Activated T-helper 1 cell treated with anti-CD3 and anti-CD28 coated beads, Interleukin-2, amount 50 U/mL, for 16 hours (primary cell): ENCODE data around the gene IL13RA2.

Experiments
- DNase-seq, 2 donors: peaks; one replicate each; pipeline ENCODE4 v3.0.0-alpha.2; 2020; ENCODE audit warnings: low read depth in 1 of 2, low spot score in 1 of 2

The IL13RA2 gene

GRCh38 chrX:115017455-115017854 is at the start of gene IL13RA2:
Gene IL13RA2, minus strand, starts transcription at chrX:115017616. Its CDS starts 347 bp downstream, at chrX:115017269.
- no peak for DNase-seq

DNA sequence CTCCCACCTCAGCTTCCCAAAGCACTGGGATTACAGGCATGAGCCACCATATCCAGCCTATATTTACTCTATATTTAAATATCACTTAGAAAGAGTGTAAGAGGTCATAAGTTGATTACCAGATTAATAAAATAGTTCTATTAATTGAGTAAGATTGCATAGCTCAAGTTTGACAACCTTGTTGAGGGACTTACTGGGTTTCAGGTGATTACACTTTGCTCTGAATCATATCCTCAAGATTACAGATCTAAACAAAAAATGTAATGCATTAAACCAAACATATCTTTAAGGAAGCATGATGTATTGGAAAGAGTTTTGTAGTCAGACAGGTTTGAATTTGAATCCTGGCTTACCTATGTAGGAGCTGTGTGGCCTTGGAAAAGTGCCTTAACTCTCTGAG is 47.9 kb upstream of the IL13RA2 start:
- DNase-seq = no peak

DNA sequence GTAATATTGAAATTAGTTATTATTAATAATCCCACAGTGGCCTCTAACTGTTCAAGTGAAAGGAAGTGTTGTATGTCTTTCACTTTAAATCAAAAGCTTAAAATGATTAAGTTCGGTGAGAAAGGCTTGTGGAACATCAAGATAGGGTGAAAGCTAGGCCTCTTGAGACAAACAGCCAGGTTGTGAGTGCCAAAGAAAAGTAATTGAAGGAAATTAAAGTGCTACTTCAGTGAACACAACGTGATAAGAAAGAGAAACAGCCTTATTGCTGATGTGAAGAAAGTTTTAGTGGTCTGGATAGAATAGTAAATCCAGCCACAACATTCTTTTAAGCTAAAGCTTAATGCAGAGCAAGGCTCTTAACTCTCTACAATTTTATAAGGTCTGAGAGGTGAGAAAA is 42.6 kb upstream of the IL13RA2 start:
- DNase-seq = no peak

DNA sequence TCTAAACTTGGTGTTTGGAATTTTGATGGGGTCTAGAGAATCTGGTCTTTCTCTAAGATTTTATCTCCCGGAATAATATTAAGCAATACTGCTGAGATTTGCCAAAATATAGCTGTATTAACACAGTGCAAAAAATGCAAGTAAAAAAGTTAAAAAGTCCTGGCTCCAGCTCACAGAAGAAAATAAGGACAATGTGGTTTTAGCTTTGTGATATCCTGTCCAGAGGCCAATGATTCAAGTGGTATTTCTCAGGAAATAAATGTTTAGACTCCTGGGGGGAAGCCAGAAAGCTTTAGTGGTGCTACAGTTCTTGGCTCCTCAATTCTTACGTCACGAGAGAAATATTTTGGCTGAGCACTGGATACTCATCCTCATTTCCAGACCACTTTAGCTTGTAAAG is 40.9 kb upstream of the IL13RA2 start:
- no peak for DNase-seq

DNA sequence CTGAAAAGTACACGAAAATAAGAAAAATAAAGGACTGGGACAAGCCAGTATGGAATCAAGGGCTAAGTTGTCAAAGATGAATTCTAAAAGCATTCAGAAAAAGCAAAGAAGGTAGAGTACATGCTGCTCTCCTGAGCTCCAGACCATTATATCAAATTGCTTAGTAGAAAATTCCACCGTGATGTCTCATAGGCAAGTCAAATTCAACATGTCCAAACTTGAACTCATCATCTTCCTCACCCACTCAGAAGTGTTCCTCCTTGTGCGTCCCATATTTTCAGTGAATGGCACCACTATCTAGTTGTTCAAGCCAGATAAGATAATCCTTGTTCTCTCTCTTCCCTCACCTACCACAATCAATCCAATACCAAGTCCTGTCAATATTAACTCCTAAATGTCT is 37.5 kb upstream of the IL13RA2 start:
- DNase-seq = no peak

- DNase-seq = no peak
These were observed 35.8 kb upstream of the IL13RA2 start for GRCh38 chrX:115053223-115053622.

DNA sequence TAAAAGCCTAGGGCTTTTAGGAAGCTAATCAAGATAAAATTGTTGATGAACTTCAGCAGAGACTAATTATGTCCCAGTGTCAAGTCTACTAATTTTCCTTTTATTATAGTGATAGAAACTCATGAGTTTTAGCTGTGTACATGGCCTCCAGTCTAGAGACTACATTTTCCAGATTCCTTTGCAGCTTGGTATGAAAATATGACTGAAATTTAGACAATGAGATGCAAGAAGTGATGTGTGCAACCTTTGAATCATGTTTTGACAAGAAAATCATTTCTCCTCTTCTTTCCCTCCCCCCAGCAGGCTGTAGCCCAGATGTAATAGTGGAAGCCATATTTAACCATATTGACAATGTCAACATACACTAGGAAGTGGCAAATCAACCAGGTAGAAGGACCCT is 30.3 kb upstream of the IL13RA2 start:
- DNase-seq = no peak

DNA sequence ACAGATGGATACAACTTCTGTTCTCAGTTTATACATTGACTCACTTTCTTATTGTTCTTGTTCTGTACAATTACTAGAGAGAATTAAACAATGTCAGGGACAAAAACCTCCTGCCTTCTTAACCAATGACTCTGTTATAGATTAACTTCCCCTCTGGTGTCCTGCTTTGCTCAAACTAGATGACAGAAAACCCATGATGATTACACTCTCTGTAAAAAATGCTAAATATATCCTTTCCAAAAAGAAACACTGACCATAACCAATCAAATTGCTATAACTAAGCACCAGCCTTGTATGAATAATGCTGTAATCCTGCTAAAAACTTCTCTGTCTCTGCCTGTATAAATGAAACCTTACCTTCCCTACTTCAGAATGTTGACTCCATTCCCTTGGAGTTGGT is 29.8 kb upstream of the IL13RA2 start:
- DNase-seq = no peak

- DNase-seq = no peak
These were observed 23.0 kb upstream of the IL13RA2 start for GRCh38 chrX:115040417-115040816.

DNA sequence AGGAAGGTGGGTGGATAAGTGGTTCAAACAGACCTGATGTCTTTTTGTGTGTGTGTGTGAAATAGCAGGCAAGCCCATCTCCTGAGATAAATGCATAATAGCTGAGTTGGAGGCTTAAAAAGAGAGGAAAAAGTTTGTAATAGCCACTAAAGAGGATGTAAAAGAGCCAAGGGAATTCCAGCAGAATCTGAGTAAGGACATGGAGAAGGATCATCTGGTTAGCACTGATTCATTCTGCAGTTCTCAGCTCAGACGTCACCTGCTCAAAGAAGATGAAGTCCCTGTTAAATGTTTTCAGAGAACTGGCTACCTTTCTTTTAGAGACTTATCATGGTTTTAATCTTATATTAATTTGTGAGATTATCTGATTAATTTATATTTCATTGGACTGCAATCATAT is 21.0 kb upstream of the IL13RA2 start:
- no peak for DNase-seq

DNA sequence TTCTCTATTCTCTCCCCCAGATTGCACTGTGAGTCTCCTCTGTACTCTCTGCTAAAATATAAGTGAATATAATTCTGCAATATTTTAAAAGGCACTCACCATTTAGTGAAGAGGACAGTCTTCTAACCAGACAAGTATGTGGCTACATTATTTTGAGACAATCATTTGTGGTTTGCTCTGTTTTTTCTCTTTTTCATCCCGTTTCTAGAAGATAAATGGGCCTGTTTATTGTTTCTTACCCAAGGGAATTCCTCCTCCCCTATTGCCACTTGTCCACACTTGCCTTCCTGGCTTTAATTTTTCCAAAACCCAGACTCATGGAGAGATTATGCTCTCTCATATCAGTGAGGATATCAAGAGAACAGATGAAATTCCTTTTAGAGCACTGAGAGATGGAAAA is 18.6 kb upstream of the IL13RA2 start:
- no peak for DNase-seq

GRCh38 chrX:115031989-115032388 is 14.6 kb upstream of the IL13RA2 start:
- DNase-seq = no peak

GRCh38 chrX:115030625-115031024 is 13.2 kb upstream of the IL13RA2 start:
- DNase-seq = no peak

DNA sequence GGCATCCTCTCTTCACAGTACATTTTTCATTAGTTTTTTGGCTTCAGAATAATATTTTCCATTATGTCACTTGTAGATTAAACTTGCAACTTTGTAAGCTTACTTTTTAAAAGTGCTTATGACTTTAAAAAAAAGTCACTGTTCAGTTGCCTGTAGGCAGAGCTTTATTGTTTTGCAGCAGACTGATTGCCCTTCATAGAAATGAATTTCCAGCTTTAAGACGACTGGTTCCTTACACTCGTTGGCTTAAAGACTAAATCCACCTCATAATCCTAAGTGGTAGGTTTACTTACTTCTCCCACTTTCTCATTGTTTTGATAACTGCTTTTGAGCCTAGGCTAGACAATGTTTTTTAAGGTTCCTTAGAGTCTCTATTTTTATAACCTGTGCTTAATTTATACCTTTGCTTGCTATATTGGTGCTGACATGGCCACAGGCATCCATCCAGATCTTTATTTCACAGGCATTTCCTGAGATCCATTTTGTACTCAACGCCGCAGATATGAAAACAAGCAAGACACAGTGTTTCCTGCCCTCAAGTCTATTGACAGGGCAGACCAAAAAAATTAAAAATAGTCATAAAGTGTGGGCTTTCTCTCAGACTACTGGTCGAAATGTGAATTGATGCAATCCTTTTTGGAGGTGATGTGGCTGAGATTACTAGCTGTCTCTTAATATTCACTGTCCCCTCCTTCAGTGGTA is 12.6 kb upstream of the IL13RA2 start:
- DNase-seq = no peak

DNA sequence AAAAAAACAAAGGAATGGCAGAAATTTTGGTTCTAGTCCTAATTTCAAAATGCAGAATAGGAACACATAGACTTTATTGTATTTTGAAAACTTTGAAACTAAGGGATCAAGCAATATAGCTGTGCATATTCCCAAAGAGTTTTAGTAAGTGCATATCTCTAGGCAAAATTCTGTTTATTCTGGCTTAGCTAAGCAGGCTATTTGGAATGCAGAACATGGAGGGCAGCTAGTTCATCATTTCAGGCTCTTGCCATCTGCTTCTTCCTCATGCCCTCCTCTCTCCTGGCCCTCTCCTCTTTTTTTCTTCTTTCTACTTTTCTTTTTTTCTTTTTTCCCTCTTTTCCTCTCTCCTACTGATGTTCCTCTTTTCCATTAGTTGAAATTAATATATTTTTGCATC is 12.0 kb upstream of the IL13RA2 start:
- DNase-seq = no peak

- DNase-seq = no peak
These were observed 6.4 kb upstream of the IL13RA2 start for GRCh38 chrX:115023811-115024210.

DNA sequence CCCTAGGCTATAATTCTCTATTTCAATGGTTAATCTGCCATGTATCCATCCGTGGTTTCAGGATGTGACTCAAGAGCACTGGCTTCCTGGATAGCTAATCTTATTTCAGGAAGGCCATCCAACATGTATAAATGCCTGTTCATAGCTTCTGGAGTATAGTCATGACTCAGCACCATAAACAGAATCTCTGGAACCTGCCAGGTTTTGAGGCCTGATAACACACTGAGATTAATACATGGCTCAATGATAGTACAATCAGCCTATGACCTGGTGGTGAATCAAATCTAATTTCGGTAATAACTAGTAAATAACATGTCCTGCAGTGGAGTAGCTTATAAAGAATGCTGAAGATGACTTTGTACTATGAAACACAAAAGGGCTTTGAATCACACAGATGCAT is 5.7 kb upstream of the IL13RA2 start:
- no peak for DNase-seq

DNA sequence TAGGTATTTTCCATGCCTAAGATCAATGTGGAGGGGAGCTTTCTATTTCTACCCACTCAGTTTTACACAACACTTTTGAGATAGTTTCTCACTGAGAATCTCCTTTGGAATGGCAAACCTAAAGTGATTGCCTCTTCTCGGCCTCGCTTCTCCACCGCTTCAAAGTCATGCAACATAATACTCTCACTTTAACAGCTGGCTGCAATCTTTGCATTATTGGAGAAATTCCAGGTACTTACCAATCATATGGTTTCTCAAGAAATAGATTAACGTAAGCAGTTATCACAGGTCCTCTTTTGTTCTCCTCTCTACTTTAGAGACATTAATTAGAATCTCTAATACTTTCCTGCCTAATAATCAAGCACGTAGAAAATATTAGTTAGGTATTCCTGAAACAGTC is 3.7 kb upstream of the IL13RA2 start:
- no peak for DNase-seq

DNA sequence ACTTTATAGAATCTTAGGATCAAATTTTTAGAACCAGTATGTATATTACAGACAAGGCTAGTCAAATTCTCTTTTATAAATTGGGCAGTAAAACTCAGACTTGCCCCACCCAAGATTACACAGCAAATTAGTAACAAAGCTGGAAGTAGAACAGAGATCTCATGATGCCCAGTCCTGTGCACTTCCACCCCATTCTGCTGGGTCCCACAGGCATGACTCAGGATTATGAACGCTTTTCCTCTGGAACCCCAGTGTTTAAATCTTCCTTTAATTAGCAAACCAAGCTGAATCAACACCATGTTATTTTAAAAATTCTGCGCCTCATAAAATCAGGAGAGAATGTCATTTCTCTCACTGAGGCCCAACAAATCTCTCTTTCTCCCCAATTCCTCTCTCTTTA is 1.5 kb upstream of the IL13RA2 start:
- no peak for DNase-seq

DNA sequence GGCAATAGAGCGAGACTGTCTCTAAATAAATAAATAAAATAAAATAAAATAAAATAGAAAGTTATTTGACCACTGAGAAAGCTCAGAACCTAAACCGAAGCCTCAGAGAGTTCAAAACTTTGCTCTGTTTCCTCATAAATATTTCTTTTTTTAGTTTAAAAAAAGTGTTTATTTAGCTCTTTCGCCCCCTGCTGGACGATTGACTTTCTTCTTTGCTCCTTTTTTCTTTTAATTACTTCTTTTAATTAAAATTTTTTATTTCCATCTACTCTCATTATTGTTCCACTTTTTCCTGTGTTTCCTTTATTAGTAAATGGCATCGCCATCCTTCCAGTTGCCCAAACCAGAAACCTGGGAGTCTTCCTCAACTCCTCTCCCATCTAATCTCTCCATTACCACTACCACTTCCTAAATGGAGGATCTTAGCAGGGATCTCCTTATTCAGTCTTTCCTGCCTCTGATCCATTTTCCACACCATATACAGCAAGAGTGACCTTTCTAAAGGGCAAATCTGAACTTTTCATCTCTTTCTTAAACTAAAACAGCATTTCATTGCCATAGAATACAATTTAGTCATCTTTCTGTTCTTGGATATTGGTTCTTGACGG is 728 bp upstream of the IL13RA2 start:
- DNase-seq = no peak

DNA sequence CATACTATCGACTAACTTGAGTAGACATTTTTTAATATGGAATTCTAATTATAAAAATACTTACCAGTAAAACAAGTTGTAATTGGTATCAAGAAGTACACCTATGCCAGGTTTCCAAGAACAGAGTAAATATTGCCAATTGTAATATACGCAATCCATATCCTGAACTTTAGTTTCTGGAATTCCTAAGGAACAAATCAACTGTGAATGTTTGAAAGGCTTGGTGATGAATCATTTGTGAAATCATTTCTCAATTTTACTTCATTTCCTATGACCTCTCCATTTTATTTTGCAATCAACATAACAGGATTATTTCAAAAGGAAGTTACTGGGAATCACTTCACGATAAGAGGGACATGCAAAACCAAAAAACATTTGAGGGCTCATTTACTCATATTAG is 3.7 kb downstream of the IL13RA2 start:
- DNase-seq = no peak

DNA sequence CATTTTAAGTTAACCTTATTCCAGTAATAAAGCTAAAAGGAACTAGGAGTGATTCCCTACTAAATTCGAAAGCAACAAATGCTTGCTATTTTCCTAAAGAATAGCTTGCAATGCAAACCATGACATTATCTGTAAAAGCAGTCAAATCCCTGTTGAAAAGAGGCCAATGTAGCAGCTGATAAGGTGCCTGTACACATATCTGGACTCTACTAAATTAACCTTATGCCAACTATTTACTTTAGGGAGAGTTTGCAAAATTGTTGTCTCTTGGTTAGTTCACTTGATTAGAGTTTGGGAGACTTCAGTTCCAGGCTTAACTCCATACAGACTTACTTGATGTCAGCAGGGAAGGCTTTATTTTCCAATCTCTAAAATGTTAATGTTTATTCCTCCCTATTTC is 6.0 kb downstream of the IL13RA2 start:
- no peak for DNase-seq

DNA sequence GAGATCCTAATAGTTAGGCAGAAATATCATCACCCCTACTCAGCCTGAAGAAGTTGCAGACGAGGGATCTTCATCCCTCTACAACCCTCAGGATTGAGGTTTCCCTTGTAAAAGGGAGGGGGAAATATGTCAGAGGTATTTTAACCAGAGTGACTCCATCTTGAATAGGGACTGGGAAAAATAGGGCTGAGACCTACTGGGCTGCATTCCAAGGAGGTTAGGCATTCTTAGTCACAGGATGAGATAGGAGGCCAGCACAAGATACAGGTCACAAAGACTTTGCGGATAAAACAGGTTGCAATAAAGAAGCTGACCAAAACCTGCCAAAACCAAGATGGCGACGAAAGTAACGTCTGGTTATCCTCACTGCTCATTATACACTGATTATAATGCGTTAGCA is 17.5 kb downstream of the IL13RA2 start:
- DNase-seq = no peak
